A549 (cell line): ENCODE measurements around the gene HOXD11. TPM values are rescaled to one million over a fixed set of nuclear protein-coding genes. Genes with fewer than 3 reads are reported as not detected.

Source experiments
- ATAC-seq, 2 experiments: fragments of 200-7000 bp in 1 of 2; fragments of >200 bp in 1 of 2; cut with Nextera tagmentation in 1 of 2; cut with Tn5 transposase in 1 of 2; 3 replicates each; pipeline versions ENCODE4 v1.8.0 to v1.9.1; 2018 to 2020; ENCODE audit warnings: mild to moderate bottlenecking in 1 of 2, moderate library complexity in 1 of 2
- CTCF ChIA-PET: fragments of 300-600 bp; sonication (Branson Sonifier 250); formaldehyde crosslinking; extraction: SDS; loops from one replicate; lab custom pipeline; 2021; ENCODE audit warnings: antibody characterized with exemption, inconsistent platforms; lab: Yijun Ruan, JAX
- POLR2A ChIA-PET: fragments of 350-600 bp; formaldehyde crosslinking; extraction: SDS; loops from one replicate; lab custom pipeline; 2021; ENCODE audit warnings: antibody characterized with exemption, inconsistent platforms; lab: Yijun Ruan, JAX
- DNase-seq, 2 experiments: peaks; one replicate each; pipeline versions ENCODE4 v3.0.0 to v3.0.0-alpha.2; 2011 to 2016; ENCODE audit warnings: low read depth in 1 of 2, low spot score in 1 of 2
- FAIRE-seq: peaks from 2 replicates; lab custom pipeline; 2011; peaks lifted over from hg19 to GRCh38; lab: Jason Lieb, UNC
- H3K27ac ChIP-seq, 2 experiments: fragments of >200 bp; sonication (Bioruptor Twin); formaldehyde crosslinking; 3 replicates each; pipeline ENCODE4 v1.5.1; 2016 to 2017
- H3K4me1 ChIP-seq: fragments of >200 bp; sonication (Bioruptor Twin); formaldehyde crosslinking; 3 replicates; pipeline ENCODE4 v1.6.1; 2016
- H3K4me2 ChIP-seq: fragments of >200 bp; sonication (Bioruptor Twin); formaldehyde crosslinking; 3 replicates; pipeline ENCODE4 v1.6.1; 2016
- H3K4me3 ChIP-seq: fragments of >200 bp; sonication (Bioruptor Twin); formaldehyde crosslinking; 3 replicates; pipeline ENCODE4 v1.5.1; 2016
- H3K9me3 ChIP-seq: fragments of >200 bp; sonication (Bioruptor Twin); formaldehyde crosslinking; 3 replicates; pipeline ENCODE4 v1.6.1; 2016
- ATOH8 ChIP-seq: fragments of 250-450 bp; sonication (Bioruptor Pico); IDR thresholded peaks from 2 replicates; pipeline ENCODE4 v1.5.0; 2020; ENCODE audit warnings: low read depth, mild to moderate bottlenecking, moderate library complexity
- CBX2 ChIP-seq: fragments of 200-600 bp; sonication (generic); IDR thresholded peaks from 2 replicates; pipeline ENCODE4 v1.6.1; 2016; ENCODE audit warnings: low read depth, mild to moderate bottlenecking, borderline replicate concordance
- CHD2 ChIP-seq: fragments of 150-350 bp; IDR thresholded peaks from 2 replicates; pipeline ENCODE4 v1.6.1; 2014; ENCODE audit warnings: low read length; ENCODE audit not compliant: partially characterized antibody
- EHF ChIP-seq: fragments of 250-450 bp; sonication (Bioruptor Pico); IDR thresholded peaks from 2 replicates; pipeline ENCODE4 v1.5.0; 2020; ENCODE audit warnings: mild to moderate bottlenecking
- EP300 ChIP-seq, 2 experiments: fragments of >200 bp; sonication (Bioruptor Twin); formaldehyde crosslinking; IDR thresholded peaks; 2 replicates in 1 of 2; 3 replicates in 1 of 2; pipeline ENCODE4 v1.6.1; 2016 to 2017
- FOXS1 ChIP-seq: fragments of 250-450 bp; sonication (Bioruptor Pico); IDR thresholded peaks from 2 replicates; pipeline ENCODE4 v1.5.0; 2020; ENCODE audit warnings: mild to moderate bottlenecking, moderate library complexity
- HDAC2 ChIP-seq: fragments of 200-600 bp; sonication (generic); IDR thresholded peaks from 2 replicates; pipeline ENCODE4 v1.6.1; 2016
- HES2 ChIP-seq: fragments of >200 bp; sonication (Bioruptor Twin); formaldehyde crosslinking; IDR thresholded peaks from 2 replicates; pipeline ENCODE4 v1.6.1; 2016
- HOXB13 ChIP-seq: fragments of 250-450 bp; sonication (Bioruptor Pico); IDR thresholded peaks from 2 replicates; pipeline ENCODE4 v1.5.0; 2020; ENCODE audit warnings: low read depth, mild to moderate bottlenecking, moderate library complexity
- HOXB5 ChIP-seq: fragments of 250-450 bp; sonication (Bioruptor Pico); IDR thresholded peaks from 2 replicates; pipeline ENCODE4 v1.5.0; 2020; ENCODE audit warnings: mild to moderate bottlenecking, moderate library complexity
- JUN ChIP-seq, 2 experiments: fragments of >200 bp; sonication (Bioruptor Twin); formaldehyde crosslinking; IDR thresholded peaks; 2 replicates in 1 of 2; 3 replicates in 1 of 2; pipeline ENCODE4 v1.6.1; 2016 to 2017
- JUNB ChIP-seq: fragments of >200 bp; sonication (Bioruptor Twin); formaldehyde crosslinking; IDR thresholded peaks from 2 replicates; pipeline ENCODE4 v1.6.1; 2016
- MAFK ChIP-seq: fragments of 450-650 bp; IDR thresholded peaks from 2 replicates; pipeline ENCODE4 v1.6.1; 2014; ENCODE audit not compliant: partially characterized antibody
- MYC ChIP-seq: IDR thresholded peaks from 2 replicates; pipeline ENCODE4 v1.6.1; 2012; ENCODE audit warnings: mild to moderate bottlenecking, inconsistent platforms, low read length, improper control_type of control experiment, borderline replicate concordance
- NFE2L2 ChIP-seq: fragments of 150-350 bp; conservative IDR thresholded peaks from 2 replicates; pipeline ENCODE4 v1.6.1; 2014; ENCODE audit warnings: low read length
- NPAS2 ChIP-seq: fragments of 250-450 bp; sonication (Bioruptor Pico); IDR thresholded peaks from 2 replicates; pipeline ENCODE4 v1.8.0; 2022; ENCODE audit warnings: mild to moderate bottlenecking, moderate library complexity, borderline replicate concordance
- POLR2A ChIP-seq: IDR thresholded peaks from 2 replicates; pipeline ENCODE4 v1.6.1; 2012; ENCODE audit warnings: mild to moderate bottlenecking, low read length
- POLR2AphosphoS2 ChIP-seq: conservative IDR thresholded peaks from 2 replicates; pipeline ENCODE4 v1.6.1; 2012; ENCODE audit warnings: low read length, improper control_type of control experiment, inconsistent platforms
- RARB ChIP-seq: fragments of 250-450 bp; sonication (Bioruptor Pico); IDR thresholded peaks from 2 replicates; pipeline ENCODE4 v1.8.0; 2021; ENCODE audit warnings: mild to moderate bottlenecking, moderate library complexity
- RCOR1 ChIP-seq: fragments of 150-350 bp; IDR thresholded peaks from 2 replicates; pipeline ENCODE4 v1.6.1; 2014; ENCODE audit warnings: antibody characterized with exemption, low read length, low read depth
- REST ChIP-seq: fragments of 200-600 bp; sonication (generic); IDR thresholded peaks from 2 replicates; pipeline ENCODE4 v1.6.1; 2016; ENCODE audit warnings: antibody characterized with exemption, mild to moderate bottlenecking, moderate library complexity
- RNF2 ChIP-seq: fragments of 200-600 bp; sonication (generic); IDR thresholded peaks from 2 replicates; pipeline ENCODE4 v1.6.1; 2016; ENCODE audit warnings: low read depth, mild to moderate bottlenecking, antibody characterized with exemption, moderate library complexity, borderline replicate concordance
- SMC3 ChIP-seq: fragments of >200 bp; sonication (Bioruptor Twin); formaldehyde crosslinking; IDR thresholded peaks from 3 replicates; pipeline ENCODE4 v1.6.1; 2018; ENCODE audit warnings: inconsistent platforms
- USF2 ChIP-seq: fragments of 450-650 bp; IDR thresholded peaks from 2 replicates; pipeline ENCODE4 v1.6.1; 2014; ENCODE audit warnings: antibody characterized with exemption
- ZNF302 ChIP-seq: fragments of 250-450 bp; sonication (Bioruptor Pico); IDR thresholded peaks from 2 replicates; pipeline ENCODE4 v1.9.0; 2021; ENCODE audit warnings: inconsistent platforms, mild to moderate bottlenecking, moderate library complexity
- WGBS: methylation state at CpG from one replicate; pipeline ENCODE4 v1.1.6; 2017; ENCODE audit errors: missing lambda C conversion rate; 5-methylcytosine and 5-hydroxymethylcytosine counted together
- polyA plus RNA-seq, 4 experiments: library from polyadenylated mRNA; depleted of rRNA in 3 of 4; stranded (reverse); fragments of >200 nt; fragmentation: RNase III in 1 of 4; extraction: RNeasy Plus Mini Kit Qiagen cat#74134 plus additional on column Dnase treatment in 1 of 4; gene quantifications; 2 replicates in 3 of 4; 3 replicates in 1 of 4; pipeline ENCODE4 v1.2.3, GENCODE V29; 2011 to 2017

Gene HOXD11
- polyA plus RNA-seq, 2 of the 4 experiments (the other 2 are of a cell fraction), result 2.6 to 4.8 TPM

GRCh38 chr2:176137906-176138305, 30.8 kb downstream of the HOXD11 start:
- ATAC-seq (no peak), FAIRE-seq (no peak), DNase-seq (no peak)
- 82% methylated on average over 8 of the region's 8 CpGs for WGBS
- Histone ChIP-seq H3K4me3 (no peak overlapping the region), H3K4me2 (no peak overlapping the region; the same call in 2 of the 3 replicates), H3K27ac (no peak overlapping the region), H3K9me3 (no peaks in the 10 kb centered on the region), H3K4me1 (peaks cover 7% of the 10 kb centered on the region; the same call in 2 of the 3 replicates)
- POLR2A ChIA-PET, result no interaction called here
- CTCF ChIA-PET, result interaction anchor here (1.8 to 11.6 kb wide), 6 partner anchors 12 to 677 kb away, joined by 3 to 216 read pairs (median 114); no protein-coding TSS in a partner anchor
- TF ChIP-seq SMC3 (no peak), FOXS1 (no peak), REST (no peak), POLR2A (no peak), ZNF302 (CRISPR knock-in tag) (no peak), JUNB (no peak), MYC (no peak), NPAS2 (CRISPR knock-in tag) (no peak), POLR2AphosphoS2 (no peak), CHD2 (no peak), ATOH8 (CRISPR knock-in tag) (no peak), HDAC2 (no peak), RNF2 (no peak), JUN (IDR thresholded peaks at IDR 0.05) (no peak), RARB (no peak), RCOR1 (no peak), EP300 (IDR thresholded peaks at IDR 0.05) (no peak)

GRCh38 chr2:176138526-176138922, 31.4 kb downstream of the HOXD11 start:
- Histone ChIP-seq H3K4me1 (peaks cover 7% of the 10 kb centered on the region; the same call in 2 of the 3 replicates), H3K9me3 (no peaks in the 10 kb centered on the region), H3K4me2 (no peak overlapping the region), H3K4me3 (no peak overlapping the region), H3K27ac (no peak overlapping the region)
- DNase-seq (no peak), ATAC-seq (no peak), FAIRE-seq (no peak)
- WGBS, result 69% methylated on average over 14 of the region's 14 CpGs
- CTCF ChIA-PET, result interaction anchor here (1.8 to 11.6 kb wide), 9 partner anchors 12 to 676 kb away, joined by 3 to 216 read pairs (median 46); partner anchors contain the start of gene HOXD4
- no peak for TF ChIP-seq HOXB13 (CRISPR knock-in tag)
- TF ChIP-seq HOXB5 (CRISPR knock-in tag), result no peak
- TF ChIP-seq HES2, result no peak
- no peak for TF ChIP-seq USF2
- no peak for TF ChIP-seq POLR2AphosphoS2
- TF ChIP-seq CBX2, result no peak
- TF ChIP-seq NFE2L2, result no peak
- TF ChIP-seq RNF2, result no peak
- TF ChIP-seq MAFK, result no peak
- TF ChIP-seq EHF (CRISPR knock-in tag), result no peak
- TF ChIP-seq RCOR1, result no peak
- POLR2A ChIA-PET, result no interaction called here
